H1 (cell line): ENCODE measurements around the gene AOAH. TPM values are rescaled to one million over a fixed set of nuclear protein-coding genes. Genes with fewer than 3 reads are reported as not detected.

Source experiments
- CTCF ChIA-PET: fragments of 300-600 bp; sonication (Branson Sonifier 250); formaldehyde crosslinking; loops from one replicate; lab custom pipeline; 2021; ENCODE audit not compliant: partially characterized antibody; lab: Charles Lee
- POLR2A ChIA-PET: fragments of 300-600 bp; sonication (Branson Sonifier 250); formaldehyde crosslinking; loops from one replicate; lab custom pipeline; 2021; ENCODE audit warnings: inconsistent platforms; ENCODE audit not compliant: partially characterized antibody; lab: Charles Lee
- DNase-seq, 2 experiments: peaks; one replicate each; pipeline versions ENCODE4 v3.0.0 to v3.0.0-alpha.2; 2010 to 2022; ENCODE audit warnings: low spot score in 2 of 2, low read depth in 1 of 2, mixed read lengths in 1 of 2
- FAIRE-seq: peaks from 2 replicates; lab custom pipeline; 2011; peaks lifted over from hg19 to GRCh38; lab: Jason Lieb, UNC
- H2AFZ ChIP-seq: 2 replicates; pipeline ENCODE4 v1.8.1; 2012; ENCODE audit warnings: low read length, inconsistent platforms
- H2AK5ac ChIP-seq: 2 replicates; pipeline ENCODE4 v1.6.1; 2013; ENCODE audit warnings: low read depth, low read length
- H2BK120ac ChIP-seq: replicated peaks from 2 replicates; pipeline ENCODE3; 2013; ENCODE audit warnings: low read depth, low read length, inconsistent platforms
- H2BK12ac ChIP-seq: 2 replicates; pipeline ENCODE4 v1.6.1; 2013; ENCODE audit warnings: low read depth, low read length
- H2BK15ac ChIP-seq: 2 replicates; pipeline ENCODE4 v1.6.1; 2013; ENCODE audit warnings: low read length
- H2BK20ac ChIP-seq: 2 replicates; pipeline ENCODE4 v1.6.1; 2013; ENCODE audit warnings: low read length
- H2BK5ac ChIP-seq: 2 replicates; pipeline ENCODE4 v1.6.1; 2013; ENCODE audit warnings: low read depth, low read length
- H3K14ac ChIP-seq: 2 replicates; pipeline ENCODE4 v1.6.1; 2013; ENCODE audit warnings: inconsistent platforms; ENCODE audit not compliant: insufficient read length
- H3K18ac ChIP-seq: 2 replicates; pipeline ENCODE4 v1.6.1; 2013; ENCODE audit warnings: low read length; ENCODE audit errors: extremely low read depth
- H3K23ac ChIP-seq: 2 replicates; pipeline ENCODE4 v1.6.1; 2013; ENCODE audit warnings: inconsistent platforms; ENCODE audit not compliant: insufficient read length
- H3K23me2 ChIP-seq: 2 replicates; pipeline ENCODE4 v1.6.1; 2013; ENCODE audit warnings: low read depth, low read length
- H3K27ac ChIP-seq: 2 replicates; pipeline ENCODE4 v1.6.1; 2011; ENCODE audit warnings: low read depth, low read length, inconsistent platforms
- H3K27me3 ChIP-seq, 4 experiments: replicated peaks in 1 of 4; 1 replicate in 1 of 4; 2 replicates in 3 of 4; pipeline versions ENCODE4 v1.6.1 to v1.8.1; 2011 to 2013; ENCODE audit warnings: low read length in 3 of 4, mild to moderate bottlenecking in 3 of 4, inconsistent platforms in 2 of 4, mixed read lengths in 2 of 4, moderate library complexity in 1 of 4; ENCODE audit not compliant: control insufficient read depth in 3 of 4, insufficient read depth in 3 of 4; ENCODE audit errors: extremely low read depth in 1 of 4
- H3K36me3 ChIP-seq, 4 experiments: 2 replicates each; pipeline versions ENCODE4 v1.6.1 to v1.8.1; 2011 to 2013; ENCODE audit warnings: mild to moderate bottlenecking in 4 of 4, low read length in 3 of 4, moderate library complexity in 2 of 4, control low read depth in 1 of 4, inconsistent platforms in 1 of 4; ENCODE audit not compliant: insufficient read depth in 4 of 4, control insufficient read depth in 2 of 4
- H3K4ac ChIP-seq: replicated peaks from 2 replicates; pipeline ENCODE3; 2013; ENCODE audit warnings: low read length, low read depth, mixed read lengths, inconsistent platforms; ENCODE audit not compliant: insufficient read length
- H3K4me1 ChIP-seq, 4 experiments: replicated peaks in 1 of 4; 1 replicate in 1 of 4; 2 replicates in 3 of 4; pipeline versions ENCODE4 v1.6.1 to v1.8.1; 2011 to 2013; ENCODE audit warnings: low read length in 3 of 4, inconsistent platforms in 2 of 4, mixed read lengths in 1 of 4; ENCODE audit not compliant: insufficient read depth in 4 of 4, control insufficient read depth in 3 of 4
- H3K4me2 ChIP-seq, 2 experiments: 2 replicates each; pipeline versions ENCODE4 v1.6.1 to v1.8.1; 2011 to 2013; ENCODE audit warnings: low read depth in 2 of 2, low read length in 2 of 2, control low read depth in 1 of 2, inconsistent platforms in 1 of 2, mild to moderate bottlenecking in 1 of 2; ENCODE audit not compliant: insufficient read depth in 1 of 2
- H3K4me3 ChIP-seq, 4 experiments: fragments of 200-600, 300-600 bp in 1 of 4; sonication (generic), shearing (Covaris generic), sonication (Bioruptor Twin) in 1 of 4; 2 replicates each; pipeline versions ENCODE4 v1.5.1 to v1.8.1; 2011 to 2016; ENCODE audit warnings: low read length in 4 of 4, low read depth in 3 of 4, control low read depth in 2 of 4, inconsistent platforms in 2 of 4, mild to moderate bottlenecking in 2 of 4, mixed read lengths in 1 of 4, moderate library complexity in 1 of 4; ENCODE audit not compliant: insufficient read depth in 2 of 4; ENCODE audit errors: extremely low read depth in 1 of 4
- H3K56ac ChIP-seq: replicated peaks from 2 replicates; pipeline ENCODE3; 2013; ENCODE audit warnings: low read depth, mild to moderate bottlenecking, mixed read lengths, low read length, inconsistent platforms; ENCODE audit not compliant: insufficient read length
- H3K79me1 ChIP-seq: 2 replicates; pipeline ENCODE4 v1.6.1; 2013; ENCODE audit warnings: low read depth, low read length, control low read depth
- H3K79me2 ChIP-seq, 2 experiments: 2 replicates each; pipeline versions ENCODE4 v1.6.1 to v1.8.1; 2012 to 2013; ENCODE audit warnings: low read length in 2 of 2, mild to moderate bottlenecking in 2 of 2, inconsistent platforms in 1 of 2; ENCODE audit not compliant: insufficient read depth in 2 of 2, control insufficient read depth in 1 of 2
- H3K9ac ChIP-seq, 4 experiments: replicated peaks in 1 of 4; 1 replicate in 1 of 4; 2 replicates in 3 of 4; pipeline versions ENCODE4 v1.6.1 to v1.8.1; 2011 to 2013; ENCODE audit warnings: low read depth in 3 of 4, low read length in 3 of 4, control low read depth in 2 of 4, mild to moderate bottlenecking in 2 of 4, moderate library complexity in 2 of 4, inconsistent platforms in 1 of 4; ENCODE audit errors: extremely low read depth in 1 of 4
- H3K9me3 ChIP-seq, 2 experiments: 2 replicates each; pipeline versions ENCODE4 v1.6.1 to v1.8.1; 2012 to 2013; ENCODE audit warnings: mild to moderate bottlenecking in 2 of 2, moderate library complexity in 2 of 2, control low read depth in 1 of 2, inconsistent platforms in 1 of 2, low read depth in 1 of 2, low read length in 1 of 2, mixed read lengths in 1 of 2; ENCODE audit not compliant: insufficient read depth in 2 of 2
- H4K20me1 ChIP-seq, 2 experiments: replicated peaks in 1 of 2; 2 replicates each; pipeline versions ENCODE3 to v1.8.1; 2011 to 2013; ENCODE audit warnings: inconsistent platforms in 2 of 2, low read length in 2 of 2, mild to moderate bottlenecking in 1 of 2; ENCODE audit not compliant: insufficient read depth in 2 of 2, control insufficient read depth in 1 of 2
- H4K5ac ChIP-seq: 2 replicates; pipeline ENCODE4 v1.6.1; 2013; ENCODE audit warnings: low read length, low read depth, mixed read lengths, inconsistent platforms; ENCODE audit not compliant: insufficient read length
- H4K8ac ChIP-seq: 2 replicates; pipeline ENCODE4 v1.8.0; 2013; ENCODE audit warnings: mild to moderate bottlenecking, moderate library complexity, low read length, inconsistent platforms; ENCODE audit not compliant: insufficient read depth; ENCODE audit errors: extremely low read depth
- H4K91ac ChIP-seq: replicated peaks from 2 replicates; pipeline ENCODE3; 2013; ENCODE audit warnings: low read length, mixed read lengths, inconsistent platforms; ENCODE audit not compliant: insufficient read length
- ATF2 ChIP-seq: IDR thresholded peaks from 2 replicates; pipeline ENCODE4 v1.6.1; 2012; ENCODE audit warnings: low read length, inconsistent platforms
- BCL11A ChIP-seq, 2 experiments: IDR thresholded peaks; one replicate each; pipeline ENCODE4 v1.6.1; 2011; ENCODE audit warnings: low read depth in 2 of 2, low read length in 2 of 2, mild to moderate bottlenecking in 2 of 2
- EP300 ChIP-seq, 2 experiments: IDR thresholded peaks; 1 replicate in 1 of 2; 2 replicates in 1 of 2; pipeline ENCODE4 v1.6.1; 2011 to 2012; ENCODE audit warnings: low read depth in 2 of 2, low read length in 2 of 2, mild to moderate bottlenecking in 2 of 2, borderline replicate concordance in 1 of 2, inconsistent platforms in 1 of 2, moderate library complexity in 1 of 2
- EZH2 ChIP-seq: fragments of 200-600 bp; sonication (generic); IDR thresholded peaks from 2 replicates; pipeline ENCODE4 v1.7.1; 2012; ENCODE audit warnings: low read depth, mild to moderate bottlenecking, moderate library complexity, low read length, inconsistent platforms; ENCODE audit not compliant: severe bottlenecking
- GTF2F1 ChIP-seq: IDR thresholded peaks from 2 replicates; pipeline ENCODE4 v1.6.1; 2012; ENCODE audit warnings: low read depth, low read length, improper control_type of control experiment, borderline replicate concordance
- KDM1A ChIP-seq: fragments of 200-600, 300-600 bp; sonication (generic); IDR thresholded peaks from 2 replicates; pipeline ENCODE4 v1.7.1; 2016; ENCODE audit warnings: mild to moderate bottlenecking, low read length, borderline replicate concordance
- NANOG ChIP-seq: IDR thresholded peaks from 2 replicates; pipeline ENCODE4 v1.6.1; 2011; ENCODE audit warnings: low read length, low read depth, mild to moderate bottlenecking, inconsistent platforms; ENCODE audit not compliant: insufficient read depth, poor library complexity, severe bottlenecking
- SP1 ChIP-seq: IDR thresholded peaks from 2 replicates; pipeline ENCODE4 v1.6.1; 2011; ENCODE audit warnings: low read depth, low read length
- SP2 ChIP-seq: IDR thresholded peaks from 2 replicates; pipeline ENCODE4 v1.6.1; 2012; ENCODE audit warnings: mild to moderate bottlenecking, low read length, inconsistent platforms
- SP4 ChIP-seq: IDR thresholded peaks from 2 replicates; pipeline ENCODE4 v1.6.1; 2012; ENCODE audit warnings: low read length, inconsistent platforms
- SRF ChIP-seq: IDR thresholded peaks from 2 replicates; pipeline ENCODE4 v1.6.1; 2011; ENCODE audit warnings: mild to moderate bottlenecking, low read depth, low read length, moderate library complexity
- TEAD4 ChIP-seq: IDR thresholded peaks from 2 replicates; pipeline ENCODE4 v1.6.1; 2012; ENCODE audit warnings: low read depth, low read length, inconsistent platforms, mixed read lengths
- WGBS, 2 experiments: shearing (Covaris generic) in 1 of 2; methylation state at CpG; one replicate each; pipeline versions ENCODE4 v1.1.6 to v1.1.7; 2013 to 2015; ENCODE audit warnings: low lambda C conversion rate in 2 of 2, mixed read lengths in 2 of 2, inconsistent platforms in 1 of 2, low coverage in 1 of 2, missing lambda C conversion rate in 1 of 2; ENCODE audit not compliant: insufficient replicate concordance in 2 of 2, insufficient coverage in 1 of 2, insufficient read length in 1 of 2; ENCODE audit errors: extremely low coverage in 1 of 2, missing lambda C conversion rate in 1 of 2; 5-methylcytosine and 5-hydroxymethylcytosine counted together
- polyA plus RNA-seq, 7 experiments: library from polyadenylated mRNA; depleted of rRNA in 3 of 7; stranded (reverse) in 5 of 7; unstranded in 2 of 7; fragments of >200 nt in 5 of 7; fragments of 200-250 nt in 2 of 7; gene quantifications; 1 replicate in 5 of 7; 2 replicates in 1 of 7; 4 replicates in 1 of 7; pipeline versions ENCODE4 v1.2.1 to v1.2.3, GENCODE V29; 2011 to 2013; ENCODE audit warnings: missing spikeins in 2 of 7, mixed read lengths in 2 of 7
- total RNA-seq: library from RNA; stranded (reverse); fragmentation: NEBNext Ultra II Directional; extraction: Animal tissue kit (Norgen Biotek cat#: 25700); gene quantifications from 2 replicates; pipeline ENCODE4 v1.2.1, GENCODE V29; 2021

The AOAH gene
- total and polyA plus RNA-seq, 2 of the 8 experiments (the other 6 are each of a cell fraction or from before 2014, with no cell fraction given) = 0.08 TPM; not detected in 1

GRCh38 chr7:36522453-36523007, 201.8 kb downstream of the AOAH start:
- no peak overlapping the region for H4K8ac ChIP-seq
- H2AFZ ChIP-seq = no peak overlapping the region
- FAIRE-seq (no peak), DNase-seq (no peak)
- no peak overlapping the region for H2BK20ac ChIP-seq
- H3K56ac ChIP-seq = no peak overlapping the region
- no peaks in the 10 kb centered on the region for H3K23me2 ChIP-seq
- peak overlapping the region; percentile 5; the same call in 1 of the 2 replicates for H2BK12ac ChIP-seq
- POLR2A ChIA-PET = no interaction called here
- no peak overlapping the region for H3K4me3 ChIP-seq
- no peak overlapping the region for H3K18ac ChIP-seq
- H3K27ac ChIP-seq = no peak overlapping the region
- no peaks in the 10 kb centered on the region for H3K27me3 ChIP-seq
- no peak overlapping the region for H2BK5ac ChIP-seq
- WGBS, 2 experiments = 94% methylated on average over 10 of the region's 10 CpGs; no CpG with 5 or more reads in 1 of the 2 experiments
- H3K14ac ChIP-seq = no peak overlapping the region
- no peak overlapping the region for H3K4ac ChIP-seq
- H4K5ac ChIP-seq = no peak overlapping the region
- no peak overlapping the region for H4K91ac ChIP-seq
- H3K36me3 ChIP-seq = no peaks in the 10 kb centered on the region
- no peak overlapping the region for H2BK15ac ChIP-seq
- no peaks in the 10 kb centered on the region for H3K79me2 ChIP-seq
- no peak overlapping the region for H3K23ac ChIP-seq
- H3K9me3 ChIP-seq = no peaks in the 10 kb centered on the region
- H3K4me2 ChIP-seq = no peak overlapping the region
- no peaks in the 10 kb centered on the region for H4K20me1 ChIP-seq
- H3K4me1 ChIP-seq = peaks cover 0 to 4% (median 0%) of the 10 kb centered on the region in 4 experiments; a peak in 1 of 7 replicates
- CTCF ChIA-PET = interaction anchor here (1.0 to 1.6 kb wide), 7 partner anchors 10 to 148 kb away, joined by 3 to 5 read pairs (median 4); no protein-coding TSS in a partner anchor
- no peak overlapping the region for H2AK5ac ChIP-seq
- no peak overlapping the region for H3K9ac ChIP-seq
- H3K79me1 ChIP-seq = no peaks in the 10 kb centered on the region
- no peak overlapping the region for H2BK120ac ChIP-seq
- TF ChIP-seq BCL11A (IDR thresholded peaks at IDR 0.05; ENCODE audit: low read depth in 2 of 2, low read length in 2 of 2) = no peak
- no peak for TF ChIP-seq NANOG
- TF ChIP-seq SP1 = no peak
- TF ChIP-seq KDM1A = no peak
- no peak for TF ChIP-seq SP4
- no peak for TF ChIP-seq SRF
- TF ChIP-seq EZH2 = no peak
- no peak for TF ChIP-seq TEAD4
- TF ChIP-seq SP2 = no peak
- no peak for TF ChIP-seq ATF2
- TF ChIP-seq GTF2F1 = no peak
- TF ChIP-seq EP300 (IDR thresholded peaks at IDR 0.05; ENCODE audit: borderline replicate concordance in 1 of 2, low read depth in 2 of 2, low read length in 2 of 2) = no peak
